Testis (tissue), 2 donors: Measurements from ENCODE around the gene TMEM37.

Experiments
- POLR2A ChIP-seq: fragments of 450-650 bp; IDR thresholded peaks from one replicate; pipeline ENCODE4 v1.6.1; 2017; ENCODE audit warnings: antibody characterized with exemption, mild to moderate bottlenecking, moderate library complexity
- TF ChIP-seq, protein P1 (sequence below), 3 experiments: fragments of 450-650 bp in 2 of 3; fragments of 200-600 bp in 1 of 3; sonication (generic) in 1 of 3; IDR thresholded peaks; one replicate each; pipeline ENCODE4 v1.5.1; 2016 to 2019; ENCODE audit warnings: antibody characterized with exemption in 3 of 3, mild to moderate bottlenecking in 2 of 3, moderate library complexity in 1 of 3

DNA sequence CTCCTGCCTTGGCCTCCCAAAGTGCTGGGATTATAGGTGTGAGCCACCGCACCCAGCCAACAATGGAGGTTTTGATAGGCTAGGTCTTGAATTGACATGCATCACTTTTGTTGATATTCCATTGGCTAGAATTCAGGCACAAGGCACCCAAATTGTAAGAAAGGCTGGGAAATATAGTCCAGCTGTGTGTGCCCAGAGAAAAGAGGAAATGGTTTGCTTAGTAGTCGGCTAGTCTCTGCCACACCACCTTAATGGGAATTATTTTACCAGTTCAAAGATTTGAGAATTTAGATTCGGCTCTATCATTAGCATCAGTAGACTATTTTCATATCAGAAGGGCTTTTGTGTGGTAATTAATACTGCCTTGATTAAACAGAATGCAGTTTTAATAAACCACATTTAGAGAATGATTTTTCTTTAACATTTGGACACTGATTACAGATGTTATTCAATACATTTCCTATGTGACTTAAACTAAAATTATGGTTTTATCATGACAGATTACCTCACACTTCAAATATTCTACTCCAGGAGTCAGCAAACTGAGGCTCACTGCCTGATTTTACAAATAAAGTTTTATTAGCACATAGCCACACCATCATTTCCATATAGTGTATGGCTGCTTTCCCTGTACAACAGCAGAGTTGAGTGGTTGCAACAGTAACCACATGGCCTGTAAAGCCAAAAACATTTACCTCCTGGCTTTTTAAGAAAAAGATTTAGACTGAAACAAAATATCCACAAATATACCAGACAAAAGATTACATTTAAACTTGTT is 37.5 kb upstream of the TMEM37 start:
- TF ChIP-seq, protein P1, sequence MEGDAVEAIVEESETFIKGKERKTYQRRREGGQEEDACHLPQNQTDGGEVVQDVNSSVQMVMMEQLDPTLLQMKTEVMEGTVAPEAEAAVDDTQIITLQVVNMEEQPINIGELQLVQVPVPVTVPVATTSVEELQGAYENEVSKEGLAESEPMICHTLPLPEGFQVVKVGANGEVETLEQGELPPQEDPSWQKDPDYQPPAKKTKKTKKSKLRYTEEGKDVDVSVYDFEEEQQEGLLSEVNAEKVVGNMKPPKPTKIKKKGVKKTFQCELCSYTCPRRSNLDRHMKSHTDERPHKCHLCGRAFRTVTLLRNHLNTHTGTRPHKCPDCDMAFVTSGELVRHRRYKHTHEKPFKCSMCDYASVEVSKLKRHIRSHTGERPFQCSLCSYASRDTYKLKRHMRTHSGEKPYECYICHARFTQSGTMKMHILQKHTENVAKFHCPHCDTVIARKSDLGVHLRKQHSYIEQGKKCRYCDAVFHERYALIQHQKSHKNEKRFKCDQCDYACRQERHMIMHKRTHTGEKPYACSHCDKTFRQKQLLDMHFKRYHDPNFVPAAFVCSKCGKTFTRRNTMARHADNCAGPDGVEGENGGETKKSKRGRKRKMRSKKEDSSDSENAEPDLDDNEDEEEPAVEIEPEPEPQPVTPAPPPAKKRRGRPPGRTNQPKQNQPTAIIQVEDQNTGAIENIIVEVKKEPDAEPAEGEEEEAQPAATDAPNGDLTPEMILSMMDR (IDR thresholded peaks at IDR 0.05), result no peak
- TF ChIP-seq POLR2A, result no peak
